Measurements from ENCODE around the gene TRAPPC10.

The TRAPPC10 gene

GRCh38 chr21:44071359-44072104, 59.4 kb downstream of the TRAPPC10 start:
- DNase-seq (ENCODE audit: low spot score in 2 of 2) (no peak), ATAC-seq (no peak)
- Mint-ChIP-seq H3K27ac (no peak overlapping the region), H3K36me3 (peaks cover 91% of the 10 kb centered on the region), H3K4me3 (no peak overlapping the region), H3K4me1 (peaks cover 40% of the 10 kb centered on the region), H3K9me3 (no peaks in the 10 kb centered on the region)

- H3K4me1 Mint-ChIP-seq: peaks cover 39% of the 10 kb centered on the region
- peak overlapping the region; percentile 48 for H3K27ac Mint-ChIP-seq
These were observed 60.0 kb downstream of the TRAPPC10 start for GRCh38 chr21:44072111-44072510.

GRCh38 chr21:44074315-44074958, 62.3 kb downstream of the TRAPPC10 start:
- Mint-ChIP-seq H3K4me3 (peak overlapping the region; percentile 8), H3K9me3 (no peaks in the 10 kb centered on the region), H3K4me1 (peaks cover 47% of the 10 kb centered on the region), H3K36me3 (peaks cover 94% of the 10 kb centered on the region), H3K27ac (peak overlapping the region; percentile 69)
- ATAC-seq: peak; percentile 64
- no peak for DNase-seq (ENCODE audit: low spot score in 2 of 2)

More at GRCh38 chr21:44072111-44072510, 60.0 kb downstream of the TRAPPC10 start:
- Mint-ChIP-seq H3K9me3 (no peaks in the 10 kb centered on the region), H3K36me3 (peaks cover 93% of the 10 kb centered on the region), H3K4me3 (no peak overlapping the region)
- ATAC-seq: no peak
- DNase-seq (ENCODE audit: low spot score in 2 of 2): no peak

- H3K27ac Mint-ChIP-seq: peak overlapping the region; percentile 73
- DNase-seq (ENCODE audit: low spot score in 2 of 2) (no peak), ATAC-seq (no peak)
- peaks cover 64% of the 10 kb centered on the region for H3K4me1 Mint-ChIP-seq
- peaks cover 97% of the 10 kb centered on the region for H3K36me3 Mint-ChIP-seq
- no peak overlapping the region for H3K4me3 Mint-ChIP-seq
- no peaks in the 10 kb centered on the region for H3K9me3 Mint-ChIP-seq
These were observed 64.2 kb downstream of the TRAPPC10 start for GRCh38 chr21:44076316-44076715.

GRCh38 chr21:44078411-44078981, 66.4 kb downstream of the TRAPPC10 start:
- Mint-ChIP-seq H3K36me3 (peaks cover 100% of the 10 kb centered on the region), H3K4me1 (peaks cover 79% of the 10 kb centered on the region), H3K27ac (peak overlapping the region; percentile 79), H3K9me3 (no peaks in the 10 kb centered on the region), H3K4me3 (peak overlapping the region; percentile 39)
- ATAC-seq (peak; percentile 48), DNase-seq (ENCODE audit: low spot score in 2 of 2) (no peak)

- Mint-ChIP-seq H3K9me3 (no peaks in the 10 kb centered on the region), H3K4me1 (peaks cover 81% of the 10 kb centered on the region)
These were observed 67.3 kb downstream of the TRAPPC10 start for GRCh38 chr21:44079446-44079845.

GRCh38 chr21:44079846-44080245, 67.7 kb downstream of the TRAPPC10 start:
- Mint-ChIP-seq H3K4me1 (peaks cover 82% of the 10 kb centered on the region), H3K4me3 (no peak overlapping the region), H3K9me3 (no peaks in the 10 kb centered on the region), H3K36me3 (peaks cover 100% of the 10 kb centered on the region), H3K27ac (peak overlapping the region; percentile 79)
- ATAC-seq: no peak
- DNase-seq (ENCODE audit: low spot score in 2 of 2): no peak

More at GRCh38 chr21:44079446-44079845, 67.3 kb downstream of the TRAPPC10 start:
- ATAC-seq (no peak), DNase-seq (ENCODE audit: low spot score in 2 of 2) (no peak)
- no peak overlapping the region for H3K4me3 Mint-ChIP-seq
- peak overlapping the region; percentile 79 for H3K27ac Mint-ChIP-seq
- peaks cover 100% of the 10 kb centered on the region for H3K36me3 Mint-ChIP-seq

- ATAC-seq: peak; percentile 42
These were observed 70.7 kb downstream of the TRAPPC10 start for GRCh38 chr21:44082648-44083440.

GRCh38 chr21:44083631-44084291, 71.7 kb downstream of the TRAPPC10 start:
- peaks cover 98% of the 10 kb centered on the region for H3K4me1 Mint-ChIP-seq
- peak overlapping the region; percentile 75 for H3K4me3 Mint-ChIP-seq
- peak; percentile 83 for ATAC-seq
- peak in 1 of 2 donors; percentile 80 for DNase-seq (ENCODE audit: low spot score in 2 of 2)
- H3K9me3 Mint-ChIP-seq: no peaks in the 10 kb centered on the region
- peak overlapping the region; percentile 98 for H3K27ac Mint-ChIP-seq
- H3K36me3 Mint-ChIP-seq: peaks cover 100% of the 10 kb centered on the region

More at GRCh38 chr21:44082648-44083440, 70.7 kb downstream of the TRAPPC10 start:
- peaks cover 100% of the 10 kb centered on the region for H3K36me3 Mint-ChIP-seq
- H3K27ac Mint-ChIP-seq: peak overlapping the region; percentile 98
- peak overlapping the region; percentile 75 for H3K4me3 Mint-ChIP-seq
- DNase-seq (ENCODE audit: low spot score in 2 of 2): no peak
- H3K4me1 Mint-ChIP-seq: peaks cover 98% of the 10 kb centered on the region
- H3K9me3 Mint-ChIP-seq: no peaks in the 10 kb centered on the region

- no peak for ATAC-seq
- peak overlapping the region; percentile 98 for H3K27ac Mint-ChIP-seq
These were observed 72.6 kb downstream of the TRAPPC10 start for GRCh38 chr21:44084496-44085241.

GRCh38 chr21:44085491-44086321, 73.6 kb downstream of the TRAPPC10 start:
- no peaks in the 10 kb centered on the region for H3K9me3 Mint-ChIP-seq
- H3K27ac Mint-ChIP-seq: peak overlapping the region; percentile 98
- H3K36me3 Mint-ChIP-seq: peaks cover 100% of the 10 kb centered on the region
- peak overlapping the region; percentile 75 for H3K4me3 Mint-ChIP-seq
- peaks cover 99% of the 10 kb centered on the region for H3K4me1 Mint-ChIP-seq
- ATAC-seq (no peak), DNase-seq (ENCODE audit: low spot score in 2 of 2) (no peak)

More at GRCh38 chr21:44084496-44085241, 72.6 kb downstream of the TRAPPC10 start:
- H3K4me1 Mint-ChIP-seq: peaks cover 98% of the 10 kb centered on the region
- peak overlapping the region; percentile 75 for H3K4me3 Mint-ChIP-seq
- no peaks in the 10 kb centered on the region for H3K9me3 Mint-ChIP-seq
- no peak for DNase-seq (ENCODE audit: low spot score in 2 of 2)
- peaks cover 100% of the 10 kb centered on the region for H3K36me3 Mint-ChIP-seq

- H3K4me3 Mint-ChIP-seq: peak overlapping the region; percentile 75
- H3K27ac Mint-ChIP-seq: peak overlapping the region; percentile 98
- ATAC-seq (no peak), DNase-seq (ENCODE audit: low spot score in 2 of 2) (peak in 1 of 2 donors; percentile 1)
- H3K9me3 Mint-ChIP-seq: no peaks in the 10 kb centered on the region
- peaks cover 88% of the 10 kb centered on the region for H3K4me1 Mint-ChIP-seq
- peaks cover 100% of the 10 kb centered on the region for H3K36me3 Mint-ChIP-seq
These were observed 74.7 kb downstream of the TRAPPC10 start for GRCh38 chr21:44086636-44087425.

Data from stimulated activated effector memory CD8-positive, alpha-beta T cell treated with anti-CD3 and anti-CD28 coated beads, Interleukin-12 subunit alpha, Interleukin-12 subunit beta, amount 100 ng/mL, for 72 hours (primary cell).